HEK293 (cell line): Measurements from ENCODE around the gene ARHGAP33.

Source experiments
- CTCF ChIA-PET: fragments of 350-600 bp; formaldehyde crosslinking; extraction: SDS; loops from one replicate; lab custom pipeline; 2021; ENCODE audit warnings: antibody characterized with exemption; lab: Yijun Ruan, JAX
- POLR2A ChIA-PET: fragments of 300-600 bp; formaldehyde crosslinking; extraction: SDS; loops from one replicate; lab custom pipeline; 2020; ENCODE audit warnings: antibody characterized with exemption, inconsistent platforms; lab: Yijun Ruan, JAX
- H3K27ac ChIP-seq: fragments of 200-500 bp; sonication (Bioruptor generic); 2 replicates; pipeline ENCODE4 v1.5.1; 2014; ENCODE audit warnings: low read depth, low read length, control low read depth, inconsistent platforms; ENCODE audit errors: extremely low read depth
- H3K36me3 ChIP-seq, 2 experiments: fragments of 200-500 bp in 1 of 2; sonication (Bioruptor generic) in 1 of 2; 1 replicate in 1 of 2; 2 replicates in 1 of 2; pipeline ENCODE4 v1.5.1; 2014 to 2017; ENCODE audit warnings: inconsistent platforms in 2 of 2, low read length in 2 of 2; ENCODE audit not compliant: control insufficient read depth in 2 of 2, insufficient read depth in 1 of 2
- H3K4me1 ChIP-seq: fragments of 200-500 bp; sonication (Bioruptor generic); 2 replicates; pipeline ENCODE4 v1.5.1; 2014; ENCODE audit warnings: mild to moderate bottlenecking, low read length, inconsistent platforms; ENCODE audit not compliant: control insufficient read depth, insufficient read depth
- H3K4me3 ChIP-seq: 2 replicates; pipeline ENCODE4 v1.5.1; 2011; ENCODE audit warnings: low read depth, mild to moderate bottlenecking, control low read depth, low read length, moderate library complexity
- H3K9me3 ChIP-seq: fragments of 200-500 bp; sonication (Bioruptor generic); 2 replicates; pipeline ENCODE4 v1.5.1; 2014; ENCODE audit warnings: low read depth, low read length, inconsistent platforms; ENCODE audit not compliant: control insufficient read depth, insufficient read depth
- HOXA7 ChIP-seq: sonication (generic); formaldehyde crosslinking; IDR thresholded peaks from 2 replicates; pipeline ENCODE4 v1.8.1; 2022; ENCODE audit warnings: missing genetic modification reagents, borderline replicate concordance
- PRDM1 ChIP-seq: fragments of 450-650 bp; formaldehyde crosslinking; IDR thresholded peaks from 2 replicates; pipeline ENCODE4; 2016; ENCODE audit warnings: missing biosample characterization, missing genetic modification characterization
- REPIN1 ChIP-seq: fragments of 450-650 bp; formaldehyde crosslinking; IDR thresholded peaks from 2 replicates; pipeline ENCODE4 v1.5.1; 2017; ENCODE audit warnings: missing biosample characterization, missing genetic modification characterization, low read depth
- WT1 ChIP-seq: fragments of 450-650 bp; formaldehyde crosslinking; IDR thresholded peaks from 2 replicates; pipeline ENCODE4 v1.5.1; 2016; ENCODE audit warnings: missing biosample characterization, missing genetic modification characterization
- ZBTB17 ChIP-seq: fragments of 450-650 bp; formaldehyde crosslinking; IDR thresholded peaks from 2 replicates; pipeline ENCODE4 v1.5.1; 2016; ENCODE audit warnings: missing biosample characterization, missing genetic modification characterization
- ZNF140 ChIP-seq: fragments of 450-650 bp; formaldehyde crosslinking; IDR thresholded peaks from 2 replicates; pipeline ENCODE4 v1.5.1; 2016; ENCODE audit warnings: missing biosample characterization, missing genetic modification characterization
- ZNF248 ChIP-seq: fragments of 450-650 bp; formaldehyde crosslinking; IDR thresholded peaks from 2 replicates; pipeline ENCODE4 v1.5.1; 2017; ENCODE audit warnings: missing biosample characterization, missing genetic modification characterization
- ZNF404 ChIP-seq: fragments of 450-650 bp; formaldehyde crosslinking; IDR thresholded peaks from 2 replicates; pipeline ENCODE4 v1.5.1; 2017; ENCODE audit warnings: missing biosample characterization, missing genetic modification characterization
- ZNF423 ChIP-seq: fragments of 450-650 bp; formaldehyde crosslinking; IDR thresholded peaks from 2 replicates; pipeline ENCODE4 v1.5.1; 2016; ENCODE audit warnings: missing biosample characterization, missing genetic modification characterization
- ZNF561 ChIP-seq: fragments of 450-650 bp; IDR thresholded peaks from 2 replicates; pipeline ENCODE4 v1.5.1; 2018; ENCODE audit warnings: missing biosample characterization, missing genetic modification characterization, borderline replicate concordance
- ZNF600 ChIP-seq: fragments of 450-650 bp; formaldehyde crosslinking; IDR thresholded peaks from 2 replicates; pipeline ENCODE4 v1.5.1; 2016; ENCODE audit warnings: missing biosample characterization, missing genetic modification characterization
- ZNF777 ChIP-seq: fragments of 450-650 bp; formaldehyde crosslinking; IDR thresholded peaks from 2 replicates; pipeline ENCODE4 v1.5.1; 2017; ENCODE audit warnings: missing biosample characterization, missing genetic modification characterization, borderline replicate concordance
- ZNF791 ChIP-seq: fragments of 450-650 bp; formaldehyde crosslinking; IDR thresholded peaks from 2 replicates; pipeline ENCODE4 v1.5.1; 2016; ENCODE audit warnings: missing biosample characterization, missing genetic modification characterization
- ZSCAN16 ChIP-seq: fragments of 450-650 bp; formaldehyde crosslinking; IDR thresholded peaks from 2 replicates; pipeline ENCODE4 v1.5.1; 2016; ENCODE audit warnings: missing biosample characterization, missing genetic modification characterization
- TF ChIP-seq, protein P1 (sequence below): fragments of 450-650 bp; formaldehyde crosslinking; IDR thresholded peaks from 2 replicates; pipeline ENCODE4 v1.5.1; 2016; ENCODE audit warnings: missing biosample characterization, missing genetic modification characterization
- TF ChIP-seq, protein P2 (sequence below): sonication (generic); formaldehyde crosslinking; IDR thresholded peaks from 2 replicates; pipeline ENCODE4 v1.8.1; 2022; ENCODE audit warnings: mild to moderate bottlenecking, moderate library complexity, missing genetic modification reagents
- TF ChIP-seq, protein P3 (sequence below): fragments of 450-650 bp; formaldehyde crosslinking; IDR thresholded peaks from 2 replicates; pipeline ENCODE4 v1.5.1; 2016; ENCODE audit warnings: missing biosample characterization, missing genetic modification characterization
- TF ChIP-seq, protein P4 (sequence below): fragments of 450-650 bp; formaldehyde crosslinking; IDR thresholded peaks from 2 replicates; pipeline ENCODE4 v1.5.1; 2016; ENCODE audit warnings: missing biosample characterization, missing genetic modification characterization

Gene ARHGAP33

DNA sequence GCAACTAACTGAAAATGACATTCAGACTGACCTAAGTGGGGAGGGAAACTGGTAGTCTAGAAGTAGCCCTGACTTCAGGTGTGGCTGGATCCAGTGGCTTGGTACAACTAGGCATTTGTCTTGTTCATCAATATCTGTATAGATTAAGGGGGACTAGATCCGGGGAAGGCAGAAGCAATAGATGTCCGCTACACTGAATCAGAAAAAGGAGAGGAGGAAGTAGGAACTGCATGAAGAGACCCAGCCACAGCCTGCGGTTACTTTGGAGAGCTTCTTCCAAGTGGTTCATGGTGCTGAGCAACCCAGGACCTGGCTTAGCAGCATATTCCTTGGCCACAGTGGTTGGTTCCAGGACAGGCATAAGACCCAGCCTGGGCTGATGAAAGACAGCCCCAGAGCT is 47.2 kb downstream of the ARHGAP33 start:
- no peak for TF ChIP-seq ZNF423 (tag by site-specific recombination)
- peak; percentile 99 for TF ChIP-seq ZBTB17
- no peaks in the 10 kb centered on the region; a peak in 1 of 3 replicates for H3K36me3 ChIP-seq
- no peak overlapping the region for H3K4me3 ChIP-seq
- H3K27ac ChIP-seq: no peak overlapping the region
- CTCF ChIA-PET: interaction anchor here (0.6 to 0.8 kb wide), 3 partner anchors 10 to 128 kb away, joined by 3 to 4 read pairs (median 3); no protein-coding TSS in a partner anchor
- no peaks in the 10 kb centered on the region for H3K9me3 ChIP-seq
- H3K4me1 ChIP-seq: peaks cover 4% of the 10 kb centered on the region
- POLR2A ChIA-PET: interaction anchor here (0.7 kb wide), 1 partner anchor 91 kb away, joined by 4 read pairs; no protein-coding TSS in a partner anchor

DNA sequence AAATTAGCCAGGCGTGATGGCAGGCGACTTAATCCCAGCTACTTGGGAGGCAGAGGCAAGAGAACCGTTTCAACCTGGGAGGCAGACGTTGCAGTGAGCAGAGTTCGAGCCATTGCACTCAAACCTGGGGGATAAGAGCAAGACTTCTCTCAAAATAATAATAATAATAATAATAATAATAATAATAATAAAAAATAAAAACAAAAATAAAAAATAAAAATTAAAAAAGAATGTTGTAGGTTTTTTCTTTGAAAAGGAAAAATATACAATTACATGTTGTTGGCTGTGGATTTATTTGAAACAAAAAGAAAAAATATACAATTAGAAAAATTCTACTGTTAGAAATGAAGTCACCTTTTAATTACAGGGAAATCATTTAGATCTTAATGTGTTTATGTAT is 48.8 kb downstream of the ARHGAP33 start:
- H3K27ac ChIP-seq: no peak overlapping the region
- peaks cover 4% of the 10 kb centered on the region for H3K4me1 ChIP-seq
- TF ChIP-seq HOXA7 (CRISPR knock-in tag): no peak
- no peak for TF ChIP-seq WT1 (tag by site-specific recombination)
- TF ChIP-seq REPIN1 (tag by site-specific recombination): peak; percentile 19; the same call in 1 of the 2 replicates
- H3K4me3 ChIP-seq: no peak overlapping the region
- ChIA-PET CTCF (no interaction called here), POLR2A (no interaction called here)
- no peaks in the 10 kb centered on the region for H3K9me3 ChIP-seq
- H3K36me3 ChIP-seq: no peaks in the 10 kb centered on the region; a peak in 1 of 3 replicates

DNA sequence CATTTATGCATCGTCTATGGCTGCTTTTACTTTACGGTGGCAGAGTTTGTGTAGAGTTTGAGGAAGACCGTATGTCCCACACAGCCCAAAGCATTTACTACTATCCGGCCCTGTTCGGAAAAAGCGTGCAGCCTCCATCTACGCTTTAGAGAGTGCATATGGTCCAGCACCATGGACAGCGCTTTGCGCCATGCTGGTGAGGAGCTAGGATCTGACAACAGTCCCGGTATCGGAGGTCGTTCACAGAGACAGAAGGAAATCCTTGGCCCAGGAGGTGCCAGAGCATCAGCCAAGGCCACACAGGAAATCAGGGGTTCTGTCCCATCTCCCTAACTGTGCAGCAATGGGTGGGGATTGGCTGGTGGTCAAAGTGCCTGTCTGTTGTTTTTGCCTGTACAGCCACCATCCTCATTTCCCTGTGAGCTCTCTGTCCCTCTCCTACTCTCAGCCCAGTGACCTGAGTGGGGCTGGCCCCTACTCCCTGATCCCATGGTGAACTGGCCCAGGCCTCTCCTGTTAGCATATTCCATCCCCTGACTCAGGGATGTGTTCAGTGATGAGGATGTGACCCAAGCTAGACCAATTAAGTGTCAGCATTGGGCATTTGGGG is 53.4 kb downstream of the ARHGAP33 start:
- Histone ChIP-seq H3K36me3 (no peaks in the 10 kb centered on the region; a peak in 1 of 3 replicates), H3K4me1 (no peaks in the 10 kb centered on the region), H3K27ac (no peak overlapping the region), H3K9me3 (peaks cover 2% of the 10 kb centered on the region; the same call in 1 of the 2 replicates), H3K4me3 (no peak overlapping the region)
- CTCF ChIA-PET: interaction anchor here (0.5 to 1.6 kb wide), 4 partner anchors 9 to 237 kb away, joined by 3 to 5 read pairs (median 4); no protein-coding TSS in a partner anchor
- POLR2A ChIA-PET: interaction anchor here (1.0 to 1.4 kb wide), 2 partner anchors 147 to 185 kb away, joined by 3 read pairs; no protein-coding TSS in a partner anchor
- TF ChIP-seq ZNF140 (tag by site-specific recombination): no peak
- TF ChIP-seq, protein P1, sequence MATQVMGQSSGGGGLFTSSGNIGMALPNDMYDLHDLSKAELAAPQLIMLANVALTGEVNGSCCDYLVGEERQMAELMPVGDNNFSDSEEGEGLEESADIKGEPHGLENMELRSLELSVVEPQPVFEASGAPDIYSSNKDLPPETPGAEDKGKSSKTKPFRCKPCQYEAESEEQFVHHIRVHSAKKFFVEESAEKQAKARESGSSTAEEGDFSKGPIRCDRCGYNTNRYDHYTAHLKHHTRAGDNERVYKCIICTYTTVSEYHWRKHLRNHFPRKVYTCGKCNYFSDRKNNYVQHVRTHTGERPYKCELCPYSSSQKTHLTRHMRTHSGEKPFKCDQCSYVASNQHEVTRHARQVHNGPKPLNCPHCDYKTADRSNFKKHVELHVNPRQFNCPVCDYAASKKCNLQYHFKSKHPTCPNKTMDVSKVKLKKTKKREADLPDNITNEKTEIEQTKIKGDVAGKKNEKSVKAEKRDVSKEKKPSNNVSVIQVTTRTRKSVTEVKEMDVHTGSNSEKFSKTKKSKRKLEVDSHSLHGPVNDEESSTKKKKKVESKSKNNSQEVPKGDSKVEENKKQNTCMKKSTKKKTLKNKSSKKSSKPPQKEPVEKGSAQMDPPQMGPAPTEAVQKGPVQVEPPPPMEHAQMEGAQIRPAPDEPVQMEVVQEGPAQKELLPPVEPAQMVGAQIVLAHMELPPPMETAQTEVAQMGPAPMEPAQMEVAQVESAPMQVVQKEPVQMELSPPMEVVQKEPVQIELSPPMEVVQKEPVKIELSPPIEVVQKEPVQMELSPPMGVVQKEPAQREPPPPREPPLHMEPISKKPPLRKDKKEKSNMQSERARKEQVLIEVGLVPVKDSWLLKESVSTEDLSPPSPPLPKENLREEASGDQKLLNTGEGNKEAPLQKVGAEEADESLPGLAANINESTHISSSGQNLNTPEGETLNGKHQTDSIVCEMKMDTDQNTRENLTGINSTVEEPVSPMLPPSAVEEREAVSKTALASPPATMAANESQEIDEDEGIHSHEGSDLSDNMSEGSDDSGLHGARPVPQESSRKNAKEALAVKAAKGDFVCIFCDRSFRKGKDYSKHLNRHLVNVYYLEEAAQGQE (tag by site-specific recombination): peak; percentile 100
- TF ChIP-seq, protein P2, sequence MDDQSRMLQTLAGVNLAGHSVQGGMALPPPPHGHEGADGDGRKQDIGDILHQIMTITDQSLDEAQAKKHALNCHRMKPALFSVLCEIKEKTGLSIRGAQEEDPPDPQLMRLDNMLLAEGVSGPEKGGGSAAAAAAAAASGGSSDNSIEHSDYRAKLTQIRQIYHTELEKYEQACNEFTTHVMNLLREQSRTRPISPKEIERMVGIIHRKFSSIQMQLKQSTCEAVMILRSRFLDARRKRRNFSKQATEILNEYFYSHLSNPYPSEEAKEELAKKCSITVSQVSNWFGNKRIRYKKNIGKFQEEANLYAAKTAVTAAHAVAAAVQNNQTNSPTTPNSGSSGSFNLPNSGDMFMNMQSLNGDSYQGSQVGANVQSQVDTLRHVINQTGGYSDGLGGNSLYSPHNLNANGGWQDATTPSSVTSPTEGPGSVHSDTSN (CRISPR knock-in tag): peak; percentile 57; the same call in 1 of the 2 replicates
- TF ChIP-seq ZNF791 (tag by site-specific recombination): no peak
- TF ChIP-seq, protein P3, sequence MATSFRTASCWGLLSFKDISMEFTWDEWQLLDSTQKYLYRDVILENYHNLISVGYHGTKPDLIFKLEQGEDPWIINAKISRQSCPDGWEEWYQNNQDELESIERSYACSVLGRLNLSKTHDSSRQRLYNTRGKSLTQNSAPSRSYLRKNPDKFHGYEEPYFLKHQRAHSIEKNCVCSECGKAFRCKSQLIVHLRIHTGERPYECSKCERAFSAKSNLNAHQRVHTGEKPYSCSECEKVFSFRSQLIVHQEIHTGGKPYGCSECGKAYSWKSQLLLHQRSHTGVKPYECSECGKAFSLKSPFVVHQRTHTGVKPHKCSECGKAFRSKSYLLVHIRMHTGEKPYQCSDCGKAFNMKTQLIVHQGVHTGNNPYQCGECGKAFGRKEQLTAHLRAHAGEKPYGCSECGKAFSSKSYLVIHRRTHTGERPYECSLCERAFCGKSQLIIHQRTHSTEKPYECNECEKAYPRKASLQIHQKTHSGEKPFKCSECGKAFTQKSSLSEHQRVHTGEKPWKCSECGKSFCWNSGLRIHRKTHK: no peak
- peak; percentile 63; the same call in 1 of the 2 replicates for TF ChIP-seq ZSCAN16 (tag by site-specific recombination)
- TF ChIP-seq ZNF777 (tag by site-specific recombination): no peak
- no peak for TF ChIP-seq ZNF404 (tag by site-specific recombination)
- no peak for TF ChIP-seq ZNF248 (tag by site-specific recombination)
- TF ChIP-seq ZNF600: peak; percentile 36; the same call in 1 of the 2 replicates
- TF ChIP-seq HOXA7 (CRISPR knock-in tag): peak; percentile 80; the same call in 1 of the 2 replicates
- TF ChIP-seq, protein P4, sequence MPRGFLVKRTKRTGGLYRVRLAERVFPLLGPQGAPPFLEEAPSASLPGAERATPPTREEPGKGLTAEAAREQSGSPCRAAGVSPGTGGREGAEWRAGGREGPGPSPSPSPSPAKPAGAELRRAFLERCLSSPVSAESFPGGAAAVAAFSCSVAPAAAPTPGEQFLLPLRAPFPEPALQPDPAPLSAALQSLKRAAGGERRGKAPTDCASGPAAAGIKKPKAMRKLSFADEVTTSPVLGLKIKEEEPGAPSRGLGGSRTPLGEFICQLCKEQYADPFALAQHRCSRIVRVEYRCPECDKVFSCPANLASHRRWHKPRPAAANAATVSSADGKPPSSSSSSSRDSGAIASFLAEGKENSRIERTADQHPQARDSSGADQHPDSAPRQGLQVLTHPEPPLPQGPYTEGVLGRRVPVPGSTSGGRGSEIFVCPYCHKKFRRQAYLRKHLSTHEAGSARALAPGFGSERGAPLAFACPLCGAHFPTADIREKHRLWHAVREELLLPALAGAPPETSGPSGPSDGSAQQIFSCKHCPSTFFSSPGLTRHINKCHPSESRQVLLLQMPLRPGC (tag by site-specific recombination): 0 out of 2 replicates have a peak, but pooled peaks have one; percentile 35
- no peak for TF ChIP-seq PRDM1
- TF ChIP-seq ZBTB17: peak; percentile 72
- TF ChIP-seq ZNF561 (tag by site-specific recombination): 0 out of 2 replicates have a peak, but pooled peaks have one; percentile 48
